22Rv1 (cell line): ENCODE measurements around the gene GRAP2.
"Not testable (repeated sequence)": the region's sequence is repeated elsewhere in the genome, so short reads cannot be mapped to it uniquely, and the experiment has no call there.

Experiments
- CTCF ChIP-seq: fragments of 450-650 bp; IDR thresholded peaks from 2 replicates; pipeline ENCODE4 v1.5.1; 2017; ENCODE audit warnings: mild to moderate bottlenecking
- ZFX ChIP-seq: fragments of 450-650 bp; IDR thresholded peaks from 2 replicates; pipeline ENCODE4 v1.6.1; 2017; ENCODE audit warnings: antibody characterized with exemption, borderline replicate concordance

GRCh38 chr22:39904024-39904423 is 3.1 kb downstream of the GRAP2 start:
- TF ChIP-seq CTCF, ZFX: not testable (repeated sequence)
